IMR-90 (cell line): ENCODE results near the gene NDUFS3. TPM values are rescaled to one million over a fixed set of nuclear protein-coding genes. Genes with fewer than 3 reads are reported as not detected.

ENCODE experiments used
- ATAC-seq: fragments of 200-7000 bp; cut with Tn5 transposase; 2 replicates; pipeline ENCODE4 v1.9.1; 2020; ENCODE audit warnings: low read depth, mild to moderate bottlenecking, moderate library complexity
- BruUV-seq: library from RNA; stranded (reverse); fragments of 400-500 nt; replicated peaks from 2 replicates; lab custom pipeline; 2021; lab: Mats Ljungman, UMichigan
- CTCF ChIA-PET: fragments of 300-600 bp; formaldehyde crosslinking; extraction: SDS; loops from one replicate; lab custom pipeline; 2021; ENCODE audit warnings: antibody characterized with exemption; lab: Yijun Ruan, JAX
- POLR2A ChIA-PET: fragments of 300-600 bp; sonication (Branson Sonifier 250); formaldehyde crosslinking; loops from one replicate; lab custom pipeline; 2022; ENCODE audit warnings: antibody characterized with exemption; ENCODE audit not compliant: unreplicated experiment; lab: Charles Lee
- DNase-seq: peaks from one replicate; pipeline ENCODE4 v3.0.0; 2013
- H2AFZ ChIP-seq: replicated peaks from 2 replicates; pipeline ENCODE3; 2013; ENCODE audit warnings: low read length, mild to moderate bottlenecking; ENCODE audit not compliant: poor library complexity
- H2AK5ac ChIP-seq: 2 replicates; pipeline ENCODE4 v1.6.1; 2013; ENCODE audit warnings: low read depth, low read length, inconsistent platforms
- H2AK9ac ChIP-seq: replicated peaks from 2 replicates; pipeline ENCODE3; 2013; ENCODE audit warnings: mild to moderate bottlenecking, low read depth, low read length, moderate library complexity; ENCODE audit not compliant: poor library complexity
- H2BK120ac ChIP-seq: 2 replicates; pipeline ENCODE4 v1.6.1; 2013; ENCODE audit warnings: low read depth, low read length, inconsistent platforms
- H2BK15ac ChIP-seq: 3 replicates; pipeline ENCODE4 v1.6.1; 2013; ENCODE audit warnings: low read depth, low read length, inconsistent platforms
- H2BK20ac ChIP-seq: 2 replicates; pipeline ENCODE4 v1.6.1; 2013; ENCODE audit warnings: low read depth, mild to moderate bottlenecking, inconsistent platforms, low read length, moderate library complexity
- H2BK5ac ChIP-seq: 2 replicates; pipeline ENCODE4 v1.6.1; 2013; ENCODE audit warnings: mild to moderate bottlenecking, low read depth, low read length, inconsistent platforms; ENCODE audit not compliant: poor library complexity, severe bottlenecking
- H3K14ac ChIP-seq: replicated peaks from 2 replicates; pipeline ENCODE4 v1.6.1; 2013; ENCODE audit warnings: low read depth, low read length, inconsistent platforms
- H3K18ac ChIP-seq: 2 replicates; pipeline ENCODE4 v1.6.1; 2013; ENCODE audit warnings: low read depth, low read length, control low read depth
- H3K23ac ChIP-seq: 2 replicates; pipeline ENCODE4 v1.6.1; 2013; ENCODE audit warnings: low read depth, low read length, inconsistent platforms
- H3K27ac ChIP-seq: 2 replicates; pipeline ENCODE4 v1.5.1; 2013; ENCODE audit warnings: mild to moderate bottlenecking, control low read depth, low read length; ENCODE audit not compliant: insufficient read depth
- H3K27me3 ChIP-seq: 2 replicates; pipeline ENCODE4 v1.6.1; 2013; ENCODE audit warnings: low read length; ENCODE audit not compliant: control insufficient read depth, insufficient read depth
- H3K36me3 ChIP-seq: 2 replicates; pipeline ENCODE4 v1.6.1; 2013; ENCODE audit warnings: low read length, mixed read lengths; ENCODE audit not compliant: control insufficient read depth, insufficient read depth
- H3K4ac ChIP-seq: 2 replicates; pipeline ENCODE4 v1.6.1; 2013; ENCODE audit warnings: low read depth, low read length, inconsistent platforms
- H3K4me1 ChIP-seq: 2 replicates; pipeline ENCODE4 v1.6.1; 2013; ENCODE audit warnings: low read length, mixed read lengths; ENCODE audit not compliant: control insufficient read depth, insufficient read depth
- H3K4me2 ChIP-seq: 2 replicates; pipeline ENCODE4 v1.6.1; 2013; ENCODE audit warnings: low read depth, mild to moderate bottlenecking, control low read depth, low read length, moderate library complexity
- H3K4me3 ChIP-seq: 2 replicates; pipeline ENCODE4 v1.5.1; 2013; ENCODE audit warnings: low read depth, mild to moderate bottlenecking, control low read depth, low read length, moderate library complexity; ENCODE audit not compliant: insufficient read depth
- H3K56ac ChIP-seq: 2 replicates; pipeline ENCODE4 v1.6.1; 2013; ENCODE audit warnings: low read length, inconsistent platforms; ENCODE audit not compliant: insufficient read depth; ENCODE audit errors: extremely low read depth
- H3K79me1 ChIP-seq, 2 experiments: 2 replicates each; pipeline ENCODE4 v1.6.1; 2013; ENCODE audit warnings: low read length in 2 of 2, inconsistent platforms in 1 of 2, low read depth in 1 of 2
- H3K9ac ChIP-seq: 2 replicates; pipeline ENCODE4 v1.6.1; 2013; ENCODE audit warnings: low read depth, low read length, control low read depth
- H3K9me1 ChIP-seq: 2 replicates; pipeline ENCODE4 v1.6.1; 2013; ENCODE audit warnings: low read length, inconsistent platforms; ENCODE audit not compliant: insufficient read depth
- H3K9me3 ChIP-seq: 2 replicates; pipeline ENCODE4 v1.6.1; 2013; ENCODE audit warnings: low read length; ENCODE audit not compliant: control insufficient read depth, insufficient read depth
- H4K20me1 ChIP-seq: 2 replicates; pipeline ENCODE4 v1.6.1; 2013; ENCODE audit warnings: low read length, inconsistent platforms; ENCODE audit not compliant: insufficient read depth
- H4K5ac ChIP-seq: 2 replicates; pipeline ENCODE4 v1.6.1; 2013; ENCODE audit warnings: mild to moderate bottlenecking, low read depth, low read length, control low read depth
- H4K8ac ChIP-seq, 2 experiments: 2 replicates each; pipeline ENCODE4 v1.6.1; 2013; ENCODE audit warnings: low read depth in 2 of 2, low read length in 2 of 2, control low read depth in 1 of 2, inconsistent platforms in 1 of 2
- H4K91ac ChIP-seq: 2 replicates; pipeline ENCODE4 v1.6.1; 2013; ENCODE audit warnings: low read depth, low read length, inconsistent platforms; ENCODE audit not compliant: insufficient read depth
- BHLHE40 ChIP-seq: fragments of 150-350 bp; IDR thresholded peaks from 2 replicates; pipeline ENCODE4 v1.6.1; 2016; ENCODE audit warnings: mild to moderate bottlenecking, low read depth, low read length
- CEBPB ChIP-seq: IDR thresholded peaks from 2 replicates; pipeline ENCODE4 v1.6.1; 2012; ENCODE audit warnings: low read depth, low read length, improper control_type of control experiment
- CHD1 ChIP-seq: IDR thresholded peaks from 2 replicates; pipeline ENCODE4 v1.6.1; 2012; ENCODE audit warnings: low read depth, low read length, improper control_type of control experiment
- ELK1 ChIP-seq: fragments of 150-350 bp; IDR thresholded peaks from 2 replicates; pipeline ENCODE4 v1.6.1; 2016; ENCODE audit warnings: low read depth, mild to moderate bottlenecking, low read length, moderate library complexity, borderline replicate concordance
- FOS ChIP-seq: fragments of 150-350 bp; IDR thresholded peaks from 2 replicates; pipeline ENCODE4 v1.6.1; 2016; ENCODE audit warnings: low read depth, low read length
- MAFK ChIP-seq: IDR thresholded peaks from 2 replicates; pipeline ENCODE4 v1.6.1; 2012; ENCODE audit warnings: low read depth, low read length, improper control_type of control experiment
- MXI1 ChIP-seq: IDR thresholded peaks from 2 replicates; pipeline ENCODE4 v1.6.1; 2012; ENCODE audit warnings: low read depth, mild to moderate bottlenecking, low read length, moderate library complexity, borderline replicate concordance
- POLR2A ChIP-seq: IDR thresholded peaks from 2 replicates; pipeline ENCODE4 v1.6.1; 2012; ENCODE audit warnings: mild to moderate bottlenecking, low read depth, low read length
- RAD21 ChIP-seq: IDR thresholded peaks from 2 replicates; pipeline ENCODE4 v1.6.1; 2012; ENCODE audit warnings: low read length, improper control_type of control experiment
- RCOR1 ChIP-seq: IDR thresholded peaks from 2 replicates; pipeline ENCODE4 v1.6.1; 2012; ENCODE audit warnings: mild to moderate bottlenecking, low read length, improper control_type of control experiment; ENCODE audit not compliant: insufficient replicate concordance
- RFX5 ChIP-seq: IDR thresholded peaks from 2 replicates; pipeline ENCODE4 v1.8.0; 2012; ENCODE audit warnings: low read depth, mild to moderate bottlenecking, low read length, moderate library complexity
- SMC3 ChIP-seq: fragments of 150-350 bp; IDR thresholded peaks from 2 replicates; pipeline ENCODE4 v1.6.1; 2016; ENCODE audit warnings: low read depth, mild to moderate bottlenecking, antibody characterized with exemption, low read length, moderate library complexity
- USF2 ChIP-seq: fragments of 150-350 bp; IDR thresholded peaks from 2 replicates; pipeline ENCODE4 v1.6.1; 2017; ENCODE audit warnings: mild to moderate bottlenecking, antibody characterized with exemption, low read length, low read depth
- WGBS, 2 experiments: methylation state at CpG; one replicate each; pipeline versions ENCODE4 v1.1.5 to v1.1.7; 2013; ENCODE audit warnings: missing lambda C conversion rate in 2 of 2; ENCODE audit not compliant: insufficient read length in 1 of 2; ENCODE audit errors: extremely low coverage in 2 of 2; 5-methylcytosine and 5-hydroxymethylcytosine counted together
- dilution Hi-C: fragments of 300-500 bp; cut with HindIII; formaldehyde crosslinking; loops from one replicate; pipeline ENCODE4 v1.14.3; 2018; ENCODE audit warnings: low sequenced_read_pairs; ENCODE audit not compliant: unreplicated experiment
- in situ Hi-C: fragments of 300-500 bp; cut with MboI; formaldehyde crosslinking; loops from 3 replicates; pipeline ENCODE4 v1.14.3; 2019; ENCODE audit warnings: low sequenced_read_pairs, inconsistent platforms, mixed read lengths
- intact Hi-C: fragments of 100-400 bp; cut with micrococcal nuclease; formaldehyde crosslinking; loops from 2 replicates; pipeline ENCODE4 v1.10.0; 2022
- polyA plus RNA-seq, 3 experiments: library from polyadenylated mRNA; depleted of rRNA; stranded (reverse); fragments of >200 nt; gene quantifications; 2 replicates each; pipeline ENCODE4 v1.2.3, GENCODE V29; 2012; ENCODE audit warnings: low replicate concordance in 1 of 3
- total RNA-seq: library from RNA; depleted of rRNA; stranded (reverse); fragments of >200 nt; gene quantifications from 2 replicates; pipeline ENCODE4 v1.2.3, GENCODE V29; 2012
- TF ChIP-seq, protein P1 (sequence below): conservative IDR thresholded peaks from 2 replicates; pipeline ENCODE4 v1.5.1; 2012; ENCODE audit warnings: mild to moderate bottlenecking, low read depth, low read length, improper control_type of control experiment

Gene NDUFS3
- total and polyA plus RNA-seq, 2 of the 4 experiments (the other 2 are of a cell fraction), result 77.1 to 108 TPM

DNA sequence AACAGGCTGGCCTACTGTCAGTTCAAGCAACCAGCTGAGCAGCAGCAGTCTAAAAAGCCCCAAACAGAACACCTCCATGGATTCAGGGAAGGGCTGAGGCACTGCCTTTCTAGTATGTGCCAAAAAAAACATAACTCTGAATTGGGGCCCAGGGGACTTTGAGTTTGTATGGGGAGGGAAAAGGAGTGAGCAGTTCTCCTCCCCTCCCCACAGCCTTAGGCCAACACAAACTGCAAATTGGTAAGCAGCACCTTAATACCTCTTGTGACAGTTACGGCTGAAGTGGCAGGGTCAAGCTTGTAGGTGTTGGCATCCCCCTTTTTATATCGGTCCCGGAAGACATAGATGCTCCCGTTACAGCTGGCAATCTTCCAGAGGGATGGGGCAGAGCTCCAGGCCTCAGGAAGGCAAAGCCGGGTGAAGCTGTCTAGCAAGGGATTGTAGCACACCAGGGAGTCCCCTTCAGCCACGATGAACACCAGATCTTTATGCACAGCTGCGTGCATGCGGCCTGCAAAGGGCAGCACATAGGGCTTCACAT is 6.1 kb upstream of the NDUFS3 start:
- Histone ChIP-seq H2AK9ac (peak overlapping the region; percentile 67), H3K27me3 (no peaks in the 10 kb centered on the region), H4K8ac (no peak overlapping the region), H2BK5ac (peak overlapping the region; percentile 80), H3K27ac (peak overlapping the region; percentile 12; the same call in 1 of the 2 replicates), H3K9me1 (peaks cover 14% of the 10 kb centered on the region), H3K9ac (no peak overlapping the region), H3K9me3 (no peaks in the 10 kb centered on the region), H4K91ac (no peak overlapping the region), H2BK20ac (peak overlapping the region; percentile 55; the same call in 1 of the 2 replicates), H3K36me3 (peaks cover 32% of the 10 kb centered on the region), H3K14ac (no peak overlapping the region), H3K23ac (no peak overlapping the region), H2AFZ (no peak overlapping the region), H4K20me1 (peaks cover 13% of the 10 kb centered on the region; the same call in 1 of the 2 replicates), H4K5ac (no peak overlapping the region), H3K79me1 (peaks cover 35 to 57% of the 10 kb centered on the region in 2 experiments), H2BK120ac (no peak overlapping the region; the same call in 1 of the 2 replicates), H3K4me3 (no peak overlapping the region), H3K4me1 (peaks cover 12% of the 10 kb centered on the region), H3K4ac (peak overlapping the region; percentile 45), H2AK5ac (peak overlapping the region; percentile 70; the same call in 1 of the 2 replicates), H3K4me2 (no peak overlapping the region), H2BK15ac (no peak overlapping the region; the same call in 2 of the 3 replicates), H3K18ac (no peak overlapping the region), H3K56ac (no peak overlapping the region)
- intact Hi-C loops, result no loop called here
- WGBS, 2 experiments, result 48% methylated on average over 3 of the region's 8 CpGs; no CpG with 5 or more reads in 1 of the 2 experiments
- TF ChIP-seq ELK1, result no peak
- TF ChIP-seq MXI1, result no peak
- no peak for TF ChIP-seq POLR2A
- no peak for TF ChIP-seq RCOR1
- TF ChIP-seq CEBPB, result no peak
- TF ChIP-seq USF2, result no peak
- TF ChIP-seq RAD21, result no peak
- TF ChIP-seq, protein P1, sequence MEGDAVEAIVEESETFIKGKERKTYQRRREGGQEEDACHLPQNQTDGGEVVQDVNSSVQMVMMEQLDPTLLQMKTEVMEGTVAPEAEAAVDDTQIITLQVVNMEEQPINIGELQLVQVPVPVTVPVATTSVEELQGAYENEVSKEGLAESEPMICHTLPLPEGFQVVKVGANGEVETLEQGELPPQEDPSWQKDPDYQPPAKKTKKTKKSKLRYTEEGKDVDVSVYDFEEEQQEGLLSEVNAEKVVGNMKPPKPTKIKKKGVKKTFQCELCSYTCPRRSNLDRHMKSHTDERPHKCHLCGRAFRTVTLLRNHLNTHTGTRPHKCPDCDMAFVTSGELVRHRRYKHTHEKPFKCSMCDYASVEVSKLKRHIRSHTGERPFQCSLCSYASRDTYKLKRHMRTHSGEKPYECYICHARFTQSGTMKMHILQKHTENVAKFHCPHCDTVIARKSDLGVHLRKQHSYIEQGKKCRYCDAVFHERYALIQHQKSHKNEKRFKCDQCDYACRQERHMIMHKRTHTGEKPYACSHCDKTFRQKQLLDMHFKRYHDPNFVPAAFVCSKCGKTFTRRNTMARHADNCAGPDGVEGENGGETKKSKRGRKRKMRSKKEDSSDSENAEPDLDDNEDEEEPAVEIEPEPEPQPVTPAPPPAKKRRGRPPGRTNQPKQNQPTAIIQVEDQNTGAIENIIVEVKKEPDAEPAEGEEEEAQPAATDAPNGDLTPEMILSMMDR, result no peak
- TF ChIP-seq FOS, result no peak
- no peak for TF ChIP-seq CHD1
- TF ChIP-seq BHLHE40, result no peak
- no peak for TF ChIP-seq RFX5
- TF ChIP-seq MAFK, result no peak
- no peak for TF ChIP-seq SMC3
- dilution Hi-C loops, result no loop called here
- in situ Hi-C loops, result no loop called here
- CTCF ChIA-PET, result no interaction called here
- BruUV-seq, result no TSS peak
- ATAC-seq (no peak; the same call in 1 of the 2 replicates), DNase-seq (no peak)
- POLR2A ChIA-PET, result no interaction called here
